OCI-LY3 (cell line): ENCODE measurements around the gene CRISP2.

Source experiments
- H2AFZ ChIP-seq: fragments of 200-600, 300-600 bp; shearing (Covaris generic); 2 replicates; pipeline ENCODE4 v1.6.0; 2014; ENCODE audit warnings: antibody characterized with exemption, low read depth, low read length
- H3K27ac ChIP-seq: fragments of 200-600, 300-600 bp; sonication (generic); 2 replicates; pipeline ENCODE4 v1.5.1; 2014; ENCODE audit warnings: mild to moderate bottlenecking, low read length, moderate library complexity, mixed read lengths
- H3K27me3 ChIP-seq: fragments of 200-600, 300-600 bp; sonication (generic); 2 replicates; pipeline ENCODE4 v1.6.1; 2014; ENCODE audit warnings: low read depth, low read length, mixed read lengths
- H3K36me3 ChIP-seq: fragments of 200-600, 300-600 bp; sonication (generic); replicated peaks from 2 replicates; pipeline ENCODE3; 2014; ENCODE audit warnings: low read depth, low read length, mixed read lengths
- H3K4me1 ChIP-seq: fragments of 300-600, 200-600 bp; sonication (generic); 2 replicates; pipeline ENCODE4 v1.6.1; 2014; ENCODE audit warnings: low read length, mixed read lengths
- H3K4me2 ChIP-seq: fragments of 200-600, 300-600 bp; sonication (generic); 2 replicates; pipeline ENCODE4 v1.6.1; 2014; ENCODE audit warnings: low read length, mixed read lengths
- H3K4me3 ChIP-seq: fragments of 300-600, 200-600 bp; sonication (generic); 2 replicates; pipeline ENCODE4 v1.5.1; 2014; ENCODE audit warnings: antibody characterized with exemption, mild to moderate bottlenecking, low read length, moderate library complexity
- H3K79me2 ChIP-seq: fragments of 300-600, 200-600 bp; shearing (Covaris generic); 2 replicates; pipeline ENCODE4 v1.6.1; 2014; ENCODE audit warnings: mild to moderate bottlenecking, low read length, mixed read lengths
- H3K9ac ChIP-seq: fragments of 300-600, 200-600 bp; shearing (Covaris generic); 2 replicates; pipeline ENCODE4 v1.6.0; 2014; ENCODE audit warnings: mild to moderate bottlenecking, low read length, moderate library complexity
- H3K9me3 ChIP-seq: fragments of 200-600, 300-600 bp; shearing (Covaris generic); 2 replicates; pipeline ENCODE4 v1.6.1; 2014; ENCODE audit warnings: low read length, mixed read lengths; ENCODE audit not compliant: insufficient read depth
- H4K20me1 ChIP-seq: fragments of 200-600, 300-600 bp; sonication (generic); 2 replicates; pipeline ENCODE4 v1.6.1; 2016; ENCODE audit warnings: low read length, mixed read lengths; ENCODE audit not compliant: insufficient read depth
- CTCF ChIP-seq: fragments of 200-600, 300-600 bp; sonication (generic); IDR thresholded peaks from 2 replicates; pipeline ENCODE4 v1.5.1; 2014; ENCODE audit warnings: antibody characterized with exemption, low read length, low read depth
- EZH2phosphoT487 ChIP-seq: fragments of 200-600 bp; shearing (Covaris generic); IDR thresholded peaks from 2 replicates; pipeline ENCODE4 v1.6.1; 2018; ENCODE audit warnings: antibody characterized with exemption, mixed run types, low read depth

The CRISP2 gene

GRCh38 chr6:49692534-49692933 is 20.8 kb downstream of the CRISP2 start:
- H3K4me3 ChIP-seq: no peak overlapping the region
- H2AFZ ChIP-seq: no peak overlapping the region
- no peaks in the 10 kb centered on the region for H3K36me3 ChIP-seq
- no peak overlapping the region for H3K9ac ChIP-seq
- H3K27ac ChIP-seq: no peak overlapping the region
- no peaks in the 10 kb centered on the region for H3K4me1 ChIP-seq
- H3K27me3 ChIP-seq: no peaks in the 10 kb centered on the region
- no peaks in the 10 kb centered on the region for H3K79me2 ChIP-seq
- no peaks in the 10 kb centered on the region for H4K20me1 ChIP-seq
- no peak overlapping the region for H3K4me2 ChIP-seq
- TF ChIP-seq CTCF (no peak), EZH2phosphoT487 (no peak)
- H3K9me3 ChIP-seq: peaks cover 13% of the 10 kb centered on the region

- Histone ChIP-seq H3K36me3 (no peaks in the 10 kb centered on the region), H4K20me1 (no peaks in the 10 kb centered on the region), H3K4me3 (no peak overlapping the region), H3K27me3 (no peaks in the 10 kb centered on the region), H3K79me2 (no peaks in the 10 kb centered on the region), H3K4me2 (no peak overlapping the region), H3K27ac (no peak overlapping the region), H3K9ac (no peak overlapping the region), H3K9me3 (no peaks in the 10 kb centered on the region), H2AFZ (no peak overlapping the region), H3K4me1 (no peaks in the 10 kb centered on the region)
- TF ChIP-seq EZH2phosphoT487 (no peak), CTCF (no peak)
Observed at GRCh38 chr6:49676671-49677281, 36.6 kb downstream of the CRISP2 start.

- no peak overlapping the region for H3K4me3 ChIP-seq
- no peaks in the 10 kb centered on the region for H3K79me2 ChIP-seq
- H3K27ac ChIP-seq: no peak overlapping the region
- TF ChIP-seq EZH2phosphoT487: no peak
- no peak for TF ChIP-seq CTCF
- H2AFZ ChIP-seq: no peak overlapping the region
- H3K4me1 ChIP-seq: no peaks in the 10 kb centered on the region
- no peaks in the 10 kb centered on the region for H3K9me3 ChIP-seq
- H3K36me3 ChIP-seq: no peaks in the 10 kb centered on the region
- no peak overlapping the region for H3K9ac ChIP-seq
- H4K20me1 ChIP-seq: no peaks in the 10 kb centered on the region
- H3K27me3 ChIP-seq: no peaks in the 10 kb centered on the region
- H3K4me2 ChIP-seq: no peak overlapping the region
Observed at GRCh38 chr6:49675816-49676215, 37.5 kb downstream of the CRISP2 start.

- Histone ChIP-seq H3K4me2 (no peak overlapping the region), H3K27ac (no peak overlapping the region), H3K79me2 (no peaks in the 10 kb centered on the region), H2AFZ (no peak overlapping the region), H3K27me3 (no peaks in the 10 kb centered on the region), H3K9me3 (no peaks in the 10 kb centered on the region), H3K9ac (no peak overlapping the region), H3K4me3 (no peak overlapping the region), H4K20me1 (no peaks in the 10 kb centered on the region), H3K4me1 (peaks cover 9% of the 10 kb centered on the region), H3K36me3 (no peaks in the 10 kb centered on the region)
- TF ChIP-seq CTCF: no peak
- no peak for TF ChIP-seq EZH2phosphoT487
Observed at GRCh38 chr6:49668083-49668511, 45.2 kb downstream of the CRISP2 start.
